ENCODE data around the gene GPLD1. TPM values are rescaled to one million over a fixed set of nuclear protein-coding genes. Genes with fewer than 3 reads are reported as not detected.

The GPLD1 gene
- total RNA-seq, 1 donor from 2014 or later = 0.48 TPM

DNA sequence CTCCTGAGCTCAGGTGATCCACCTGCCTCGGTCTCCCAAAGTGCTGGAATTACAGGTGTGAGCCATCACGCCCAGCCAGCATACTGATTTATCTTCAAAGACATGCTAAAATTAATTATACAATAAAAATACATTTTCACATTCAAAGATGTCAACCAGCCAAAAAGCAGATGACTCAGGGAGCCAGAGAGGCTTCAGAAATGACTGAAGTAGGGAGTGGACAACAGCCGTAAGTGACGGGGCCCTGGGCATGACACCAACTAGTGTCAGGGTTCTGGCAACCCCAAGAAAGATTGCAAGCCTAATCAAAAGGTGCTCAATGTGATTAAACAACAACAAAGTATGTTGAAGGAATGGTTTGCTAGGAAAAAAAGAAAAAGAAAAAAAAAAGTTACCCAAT is 28.4 kb downstream of the GPLD1 start:
- no peak for DNase-seq (ENCODE audit: low spot score)
- intact Hi-C loops (cut with micrococcal nuclease) = no loop called here
- no peak overlapping the region for H3K4me3 Mint-ChIP-seq (ENCODE audit: low read depth)

DNA sequence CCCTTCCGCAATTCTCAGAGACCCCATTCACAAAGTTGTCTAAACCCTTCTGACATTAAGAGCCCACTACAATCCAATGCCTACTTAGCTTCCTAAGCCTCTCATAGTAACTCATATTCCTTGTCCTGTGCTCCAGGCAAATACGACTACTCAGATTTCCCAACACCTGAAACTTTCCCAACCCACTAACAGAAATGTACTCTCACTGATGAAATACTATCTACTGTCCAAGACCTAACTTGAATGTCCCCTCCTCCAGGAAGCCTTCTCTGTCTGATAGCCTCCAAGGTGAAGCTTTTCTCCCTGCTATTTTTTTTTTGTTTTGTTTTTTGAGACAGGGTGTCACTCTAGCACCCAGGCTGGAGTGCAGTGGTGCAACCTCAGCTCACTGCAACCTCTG is 30.4 kb downstream of the GPLD1 start:
- intact Hi-C loops (cut with micrococcal nuclease) = no loop called here
- H3K36me3 Mint-ChIP-seq (ENCODE audit: low read depth) = no peaks in the 10 kb centered on the region
- H3K27me3 Mint-ChIP-seq (ENCODE audit: low read depth) = no peaks in the 10 kb centered on the region
- H3K4me3 Mint-ChIP-seq (ENCODE audit: low read depth) = no peak overlapping the region
- no peaks in the 10 kb centered on the region for H3K4me1 Mint-ChIP-seq (ENCODE audit: low read depth)
- H3K27ac Mint-ChIP-seq = no peak overlapping the region
- DNase-seq (ENCODE audit: low spot score) = no peak
- H3K9me3 Mint-ChIP-seq = no peaks in the 10 kb centered on the region

More for the DNA sequence above, 28.4 kb downstream of the GPLD1 start:
- no peak overlapping the region for H3K27ac Mint-ChIP-seq
- H3K27me3 Mint-ChIP-seq (ENCODE audit: low read depth) = no peaks in the 10 kb centered on the region
- no peaks in the 10 kb centered on the region for H3K9me3 Mint-ChIP-seq
- H3K4me1 Mint-ChIP-seq (ENCODE audit: low read depth) = no peaks in the 10 kb centered on the region
- H3K36me3 Mint-ChIP-seq (ENCODE audit: low read depth) = no peaks in the 10 kb centered on the region

DNA sequence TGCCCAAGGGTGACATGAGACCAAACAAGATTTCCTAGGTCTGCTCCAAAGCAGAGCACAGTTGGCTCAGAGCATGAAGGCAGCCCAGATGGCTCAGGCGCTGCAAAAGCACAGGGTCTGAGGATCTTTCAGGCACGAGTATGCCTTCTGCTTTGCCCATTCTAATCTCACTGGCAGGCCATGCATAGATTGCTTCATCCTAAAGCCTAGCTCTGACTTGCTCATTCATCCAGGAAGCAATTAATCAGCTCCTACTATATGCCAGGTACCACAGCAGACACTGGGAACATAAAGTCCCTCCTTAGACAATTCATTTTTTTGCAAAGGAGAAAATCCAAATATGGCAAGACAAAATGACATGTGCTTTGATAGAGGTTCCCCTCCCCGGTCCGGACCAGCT is 31.2 kb downstream of the GPLD1 start:
- no peaks in the 10 kb centered on the region for H3K36me3 Mint-ChIP-seq (ENCODE audit: low read depth)
- H3K9me3 Mint-ChIP-seq = no peaks in the 10 kb centered on the region
- H3K4me1 Mint-ChIP-seq (ENCODE audit: low read depth) = no peaks in the 10 kb centered on the region
- no peak for DNase-seq (ENCODE audit: low spot score)
- H3K27ac Mint-ChIP-seq = no peak overlapping the region
- H3K4me3 Mint-ChIP-seq (ENCODE audit: low read depth) = no peak overlapping the region
- H3K27me3 Mint-ChIP-seq (ENCODE audit: low read depth) = no peaks in the 10 kb centered on the region
- intact Hi-C loops (cut with micrococcal nuclease) = no loop called here

DNA sequence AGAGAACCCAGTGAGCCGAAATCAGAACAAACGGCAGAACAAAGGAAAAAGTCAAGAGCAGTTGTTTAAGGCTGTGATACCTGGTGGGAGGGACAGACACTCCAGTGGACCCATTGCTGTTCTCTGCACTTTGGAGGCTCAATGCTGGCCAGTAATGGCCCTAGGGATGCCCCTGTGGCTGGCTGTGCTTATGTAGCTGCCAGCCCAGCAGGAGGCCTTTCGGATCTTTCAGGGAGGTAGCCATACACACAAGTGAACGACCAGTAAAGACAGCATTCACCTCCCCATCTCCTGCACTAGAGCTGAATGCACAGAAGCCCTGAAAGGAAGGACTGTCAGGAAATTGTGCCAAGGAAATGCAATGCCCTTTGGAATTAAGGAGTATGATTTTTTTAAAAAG is 34.3 kb downstream of the GPLD1 start:
- Mint-ChIP-seq H3K4me1 (ENCODE audit: low read depth) (no peaks in the 10 kb centered on the region), H3K9me3 (no peaks in the 10 kb centered on the region), H3K27me3 (ENCODE audit: low read depth) (no peaks in the 10 kb centered on the region), H3K4me3 (ENCODE audit: low read depth) (no peak overlapping the region), H3K27ac (no peak overlapping the region), H3K36me3 (ENCODE audit: low read depth) (no peaks in the 10 kb centered on the region)
- intact Hi-C loops (cut with micrococcal nuclease) = no loop called here
- no peak for DNase-seq (ENCODE audit: low spot score)

DNA sequence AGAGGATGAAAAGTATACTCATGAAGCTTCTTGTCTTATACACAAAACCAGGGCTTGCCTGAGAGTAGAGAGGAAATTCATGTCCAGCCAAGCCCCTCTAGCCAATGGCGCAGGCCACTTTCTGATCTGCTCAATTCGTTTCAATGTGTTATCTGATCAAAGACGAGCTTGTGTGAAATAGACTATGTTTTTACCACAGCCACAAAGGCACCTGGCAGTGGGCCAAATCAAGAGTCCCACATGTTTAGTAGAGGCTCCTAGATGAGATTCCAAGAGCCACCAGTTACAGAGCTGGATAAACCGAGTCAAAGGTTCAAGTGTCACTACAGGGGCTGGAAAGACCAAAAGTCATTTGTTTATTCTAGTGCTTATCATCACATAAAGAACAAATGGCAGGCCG is 34.9 kb downstream of the GPLD1 start:
- H3K4me1 Mint-ChIP-seq (ENCODE audit: low read depth) = no peaks in the 10 kb centered on the region
- DNase-seq (ENCODE audit: low spot score) = no peak
- H3K27ac Mint-ChIP-seq = no peak overlapping the region
- no peaks in the 10 kb centered on the region for H3K9me3 Mint-ChIP-seq
- intact Hi-C loops (cut with micrococcal nuclease) = no loop called here
- H3K36me3 Mint-ChIP-seq (ENCODE audit: low read depth) = no peaks in the 10 kb centered on the region
- no peaks in the 10 kb centered on the region for H3K27me3 Mint-ChIP-seq (ENCODE audit: low read depth)
- no peak overlapping the region for H3K4me3 Mint-ChIP-seq (ENCODE audit: low read depth)

DNA sequence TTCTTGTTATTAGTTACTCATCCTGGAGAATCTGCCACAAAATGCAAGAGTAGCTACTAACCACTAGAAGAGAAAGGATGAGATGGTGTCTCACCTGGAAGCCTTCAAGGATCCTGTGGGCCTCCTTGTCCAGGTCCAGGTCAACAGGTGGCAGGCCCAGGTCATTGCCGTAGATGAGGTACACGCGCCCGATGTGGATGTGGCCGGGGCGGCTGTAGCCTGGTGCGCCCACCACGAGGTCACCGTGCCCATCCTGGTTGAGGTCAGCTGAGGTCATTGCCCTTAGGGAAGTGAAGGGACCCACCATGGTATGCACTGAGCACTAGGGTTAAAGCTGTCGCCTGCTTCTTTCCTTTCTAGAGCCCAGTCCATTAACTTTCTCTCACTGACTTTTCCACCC is 35.5 kb downstream of the GPLD1 start:
- intact Hi-C loops (cut with micrococcal nuclease) = no loop called here
- no peaks in the 10 kb centered on the region for H3K9me3 Mint-ChIP-seq
- H3K27ac Mint-ChIP-seq = no peak overlapping the region
- H3K27me3 Mint-ChIP-seq (ENCODE audit: low read depth) = no peaks in the 10 kb centered on the region
- no peaks in the 10 kb centered on the region for H3K4me1 Mint-ChIP-seq (ENCODE audit: low read depth)
- DNase-seq (ENCODE audit: low spot score) = no peak
- no peaks in the 10 kb centered on the region for H3K36me3 Mint-ChIP-seq (ENCODE audit: low read depth)
- H3K4me3 Mint-ChIP-seq (ENCODE audit: low read depth) = no peak overlapping the region

DNA sequence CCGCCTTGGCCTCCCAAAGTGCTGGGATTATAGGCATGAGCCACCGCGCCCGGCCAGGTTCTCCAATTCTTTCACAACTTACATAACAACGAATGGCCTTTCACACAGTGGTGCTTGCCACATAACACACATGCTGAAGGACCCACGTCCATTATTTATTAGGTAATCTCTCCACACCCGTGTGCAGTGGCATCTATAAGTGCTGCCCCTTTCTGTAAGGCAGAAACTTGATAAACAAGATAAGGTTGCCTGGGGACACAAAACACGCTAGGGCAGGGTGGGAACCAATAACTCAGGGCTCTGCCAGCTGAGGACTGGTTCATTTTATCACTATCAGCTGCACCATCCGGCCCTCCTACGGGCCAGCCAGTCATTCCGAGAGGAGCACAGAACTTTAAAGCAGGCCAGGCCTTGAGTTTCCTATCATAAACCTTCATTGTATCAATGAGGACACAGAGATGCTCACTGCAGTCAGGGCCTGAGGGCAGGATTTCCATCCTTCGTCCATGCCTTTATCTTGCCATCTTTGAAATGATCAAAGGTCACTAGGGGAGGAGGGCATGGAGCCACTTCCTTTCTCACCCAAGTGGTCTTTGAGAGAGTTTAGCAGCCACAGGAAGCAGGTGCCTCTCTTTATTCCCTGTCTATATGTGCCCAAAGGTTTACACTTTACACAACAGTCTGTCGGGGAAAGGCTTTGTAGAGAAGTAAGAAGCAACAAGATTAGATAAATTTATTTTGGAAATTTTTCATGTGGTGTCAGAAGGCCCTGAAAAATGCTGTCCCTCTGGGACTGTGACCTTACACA is 37.6 kb downstream of the GPLD1 start:
- no peak for DNase-seq (ENCODE audit: low spot score)

DNA sequence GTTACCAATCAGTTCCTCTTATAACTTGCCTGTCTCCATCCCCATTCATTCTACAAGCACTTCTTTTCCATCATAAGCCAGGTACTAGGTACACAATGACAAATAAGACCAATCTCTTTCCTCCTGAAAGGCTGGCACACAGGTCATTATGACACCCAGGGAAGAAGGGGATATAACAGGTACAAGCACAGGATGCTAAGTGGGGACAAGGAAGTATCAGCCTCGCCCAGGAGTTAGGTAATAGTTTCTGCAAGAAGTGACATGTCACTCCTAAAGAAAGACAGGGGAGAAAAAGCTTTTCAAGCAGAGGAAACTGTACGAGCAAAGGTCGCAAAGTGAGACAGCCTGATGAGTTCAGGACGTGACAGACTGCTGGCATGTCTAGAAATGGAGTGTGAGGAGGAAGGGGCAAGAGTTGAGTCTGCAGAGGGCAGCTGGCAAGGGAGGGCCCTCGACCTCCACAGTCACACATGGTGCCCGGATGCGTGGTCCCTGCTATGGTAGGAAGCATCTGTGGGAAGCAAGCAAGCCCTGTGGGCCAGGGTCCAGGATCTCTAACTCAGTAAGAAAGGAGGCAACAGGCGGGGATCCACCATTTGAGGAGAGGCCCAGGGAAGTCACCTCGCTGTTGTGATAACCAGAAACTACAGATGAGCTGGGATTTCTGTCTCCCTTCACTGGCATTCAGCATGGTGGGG is 40.4 kb downstream of the GPLD1 start:
- Mint-ChIP-seq H3K4me3 (ENCODE audit: low read depth) (no peak overlapping the region), H3K27me3 (ENCODE audit: low read depth) (no peaks in the 10 kb centered on the region), H3K9me3 (no peaks in the 10 kb centered on the region), H3K36me3 (ENCODE audit: low read depth) (no peaks in the 10 kb centered on the region), H3K27ac (no peak overlapping the region), H3K4me1 (ENCODE audit: low read depth) (no peaks in the 10 kb centered on the region)
- intact Hi-C loops (cut with micrococcal nuclease) = no loop called here
- no peak for DNase-seq (ENCODE audit: low spot score)

More for the DNA sequence above, 37.6 kb downstream of the GPLD1 start:
- Mint-ChIP-seq H3K9me3 (no peaks in the 10 kb centered on the region), H3K27ac (no peak overlapping the region), H3K36me3 (ENCODE audit: low read depth) (no peaks in the 10 kb centered on the region), H3K27me3 (ENCODE audit: low read depth) (no peaks in the 10 kb centered on the region), H3K4me3 (ENCODE audit: low read depth) (no peak overlapping the region), H3K4me1 (ENCODE audit: low read depth) (no peaks in the 10 kb centered on the region)
- intact Hi-C loops (cut with micrococcal nuclease) = no loop called here

DNA sequence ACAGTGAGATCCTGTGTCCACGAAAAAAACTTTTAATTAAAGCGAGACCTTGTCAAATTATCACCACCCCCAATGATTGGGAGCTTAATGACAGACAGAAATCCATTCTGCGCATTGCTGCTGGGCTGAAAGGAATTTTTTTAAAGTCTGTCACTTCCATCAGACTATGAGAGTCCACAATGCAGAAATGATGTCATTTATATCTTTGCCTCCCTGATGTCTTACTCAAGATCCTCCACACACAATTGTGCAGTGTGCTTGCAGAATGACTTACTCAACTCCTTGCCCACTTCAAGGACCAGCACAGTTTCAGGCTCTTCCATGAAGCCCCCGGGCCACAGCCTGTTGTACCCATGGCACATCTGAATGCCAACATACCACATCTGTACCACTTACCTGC is 41.0 kb downstream of the GPLD1 start:
- Mint-ChIP-seq H3K27me3 (ENCODE audit: low read depth) (no peaks in the 10 kb centered on the region), H3K4me3 (ENCODE audit: low read depth) (no peak overlapping the region), H3K36me3 (ENCODE audit: low read depth) (no peaks in the 10 kb centered on the region), H3K27ac (no peak overlapping the region), H3K9me3 (no peaks in the 10 kb centered on the region), H3K4me1 (ENCODE audit: low read depth) (no peaks in the 10 kb centered on the region)
- intact Hi-C loops (cut with micrococcal nuclease) = no loop called here
- DNase-seq (ENCODE audit: low spot score) = no peak

DNA sequence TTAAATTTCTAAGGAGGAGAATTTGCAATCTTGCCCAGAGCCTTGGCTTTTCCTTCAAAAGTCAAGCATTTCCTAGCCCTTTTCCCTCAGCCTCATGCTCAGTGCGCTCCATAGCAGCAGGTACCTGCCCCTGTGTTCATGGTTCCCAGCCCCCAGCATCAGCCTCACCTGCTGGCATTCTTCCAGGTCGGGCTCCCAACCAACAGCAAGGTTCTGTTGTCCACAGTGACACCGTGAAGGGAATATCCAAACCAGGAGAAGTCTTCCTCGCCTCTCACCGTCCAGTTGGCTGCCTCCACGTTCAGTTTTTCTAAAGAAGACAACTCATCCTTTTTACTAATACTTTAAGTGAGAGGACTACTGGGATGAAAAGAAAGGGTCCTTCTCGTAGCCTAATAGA is 42.7 kb downstream of the GPLD1 start:
- Mint-ChIP-seq H3K4me3 (ENCODE audit: low read depth) (no peak overlapping the region), H3K36me3 (ENCODE audit: low read depth) (no peaks in the 10 kb centered on the region), H3K9me3 (no peaks in the 10 kb centered on the region), H3K27ac (no peak overlapping the region), H3K27me3 (ENCODE audit: low read depth) (peaks cover 3% of the 10 kb centered on the region), H3K4me1 (ENCODE audit: low read depth) (no peaks in the 10 kb centered on the region)
- DNase-seq (ENCODE audit: low spot score) = no peak
- intact Hi-C loops (cut with micrococcal nuclease) = no loop called here

DNA sequence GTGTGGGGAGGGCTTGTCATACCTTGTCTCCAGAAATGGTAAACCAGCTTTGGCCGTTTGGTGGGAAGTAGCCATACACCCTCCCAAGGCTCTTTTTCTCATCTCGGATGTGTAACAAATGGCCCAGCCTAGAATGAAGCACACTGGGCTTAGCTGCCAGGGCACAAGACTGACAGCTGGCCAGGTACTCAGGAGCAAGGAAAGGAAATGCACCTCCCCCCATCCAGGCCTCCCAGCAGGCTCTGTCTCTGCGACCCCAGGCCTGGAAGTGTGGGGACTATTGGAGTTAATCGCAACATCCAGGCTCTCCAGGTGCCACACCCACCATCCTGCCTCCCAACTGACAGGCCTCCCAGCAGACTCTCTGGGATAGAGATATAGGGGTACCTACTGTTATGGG is 43.7 kb downstream of the GPLD1 start:
- H3K27me3 Mint-ChIP-seq (ENCODE audit: low read depth) = peaks cover 3% of the 10 kb centered on the region
- intact Hi-C loops (cut with micrococcal nuclease) = no loop called here
- no peak for DNase-seq (ENCODE audit: low spot score)
- no peaks in the 10 kb centered on the region for H3K4me1 Mint-ChIP-seq (ENCODE audit: low read depth)
- H3K9me3 Mint-ChIP-seq = no peaks in the 10 kb centered on the region
- H3K36me3 Mint-ChIP-seq (ENCODE audit: low read depth) = no peaks in the 10 kb centered on the region
- H3K27ac Mint-ChIP-seq = no peak overlapping the region
- no peak overlapping the region for H3K4me3 Mint-ChIP-seq (ENCODE audit: low read depth)

DNA sequence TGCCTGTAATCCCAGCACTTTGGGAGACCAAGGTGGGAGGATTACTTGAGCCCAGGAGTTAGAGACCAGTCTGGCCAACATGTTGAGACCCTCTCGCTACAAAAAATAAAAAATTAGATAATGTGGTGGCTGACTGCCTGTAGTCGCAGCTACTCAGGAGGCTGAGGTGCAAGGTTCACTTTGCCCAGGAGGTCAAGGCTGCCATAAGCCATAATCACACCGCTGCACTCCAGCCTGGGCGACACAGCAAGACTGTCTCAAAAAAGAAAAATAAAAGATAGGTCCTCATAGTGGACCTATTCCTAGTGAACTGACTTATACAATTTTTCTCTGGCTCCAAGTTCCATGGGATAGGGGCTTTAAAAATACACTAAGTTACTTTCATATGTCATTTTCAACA is 44.8 kb downstream of the GPLD1 start:
- no peak overlapping the region for H3K4me3 Mint-ChIP-seq (ENCODE audit: low read depth)
- DNase-seq (ENCODE audit: low spot score) = no peak
- H3K27me3 Mint-ChIP-seq (ENCODE audit: low read depth) = peaks cover 3% of the 10 kb centered on the region
- no peaks in the 10 kb centered on the region for H3K36me3 Mint-ChIP-seq (ENCODE audit: low read depth)
- H3K9me3 Mint-ChIP-seq = no peaks in the 10 kb centered on the region
- intact Hi-C loops (cut with micrococcal nuclease) = no loop called here
- H3K4me1 Mint-ChIP-seq (ENCODE audit: low read depth) = peaks cover 6% of the 10 kb centered on the region
- H3K27ac Mint-ChIP-seq = no peak overlapping the region

DNA sequence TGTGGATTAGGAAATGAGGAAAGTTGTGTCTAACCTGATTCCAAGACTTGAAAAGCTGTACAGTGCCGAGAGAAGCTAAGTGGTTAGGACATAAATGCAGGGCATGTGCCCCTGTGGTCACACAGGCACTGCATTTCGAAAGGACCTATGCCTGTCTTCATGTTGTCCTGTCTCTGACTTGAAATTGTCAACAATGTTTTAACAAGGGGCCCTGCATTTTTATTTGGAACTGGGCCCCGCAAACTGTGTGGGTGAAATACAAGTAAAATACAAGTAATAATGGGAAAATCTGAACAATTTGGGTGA is 47.8 kb downstream of the GPLD1 start:
- no peaks in the 10 kb centered on the region for H3K9me3 Mint-ChIP-seq
- DNase-seq (ENCODE audit: low spot score) = no peak
- H3K27me3 Mint-ChIP-seq (ENCODE audit: low read depth) = peaks cover 3% of the 10 kb centered on the region
- H3K27ac Mint-ChIP-seq = no peak overlapping the region
- intact Hi-C loops (cut with micrococcal nuclease) = no loop called here
- peaks cover 6% of the 10 kb centered on the region for H3K4me1 Mint-ChIP-seq (ENCODE audit: low read depth)
- H3K4me3 Mint-ChIP-seq (ENCODE audit: low read depth) = no peak overlapping the region
- H3K36me3 Mint-ChIP-seq (ENCODE audit: low read depth) = no peaks in the 10 kb centered on the region

Measured in activated T-helper 2 cell treated with anti-CD3 and anti-CD28 coated beads, Interferon-gamma antibody, Interleukin-2, Interleukin-4, amounts not matched to agents 10 μg/mL and 5 μg/mL and 100 μg/mL, durations not matched to agents 14 hours and 24 hours and 36 hours (primary cell).